Astrocyte (in vitro differentiated cells and primary cell): ENCODE data around the gene WIPF3.

Source experiments
- CTCF ChIP-seq: IDR thresholded peaks from 2 replicates; pipeline ENCODE4 v1.5.1; 2011; ENCODE audit warnings: low read depth, mild to moderate bottlenecking, inconsistent platforms, low read length, moderate library complexity; ENCODE audit not compliant: insufficient read depth
- EZH2 ChIP-seq: IDR thresholded peaks from 2 replicates; pipeline ENCODE4 v1.6.1; 2012; ENCODE audit warnings: mild to moderate bottlenecking, low read length, inconsistent platforms; ENCODE audit not compliant: insufficient read depth

- TF ChIP-seq CTCF (no peak), EZH2 (no peak)
Measured at GRCh38 chr7:29841926-29842701, 35.8 kb downstream of the WIPF3 start.
